ENCODE measurements around the gene ANKRD27. TPM values are rescaled to one million over a fixed set of nuclear protein-coding genes. Genes with fewer than 3 reads are reported as not detected.

Gene ANKRD27
- total RNA-seq, 4 donors from 2014 or later, result 22.7 to 38.5 (median 30.1) TPM

DNA sequence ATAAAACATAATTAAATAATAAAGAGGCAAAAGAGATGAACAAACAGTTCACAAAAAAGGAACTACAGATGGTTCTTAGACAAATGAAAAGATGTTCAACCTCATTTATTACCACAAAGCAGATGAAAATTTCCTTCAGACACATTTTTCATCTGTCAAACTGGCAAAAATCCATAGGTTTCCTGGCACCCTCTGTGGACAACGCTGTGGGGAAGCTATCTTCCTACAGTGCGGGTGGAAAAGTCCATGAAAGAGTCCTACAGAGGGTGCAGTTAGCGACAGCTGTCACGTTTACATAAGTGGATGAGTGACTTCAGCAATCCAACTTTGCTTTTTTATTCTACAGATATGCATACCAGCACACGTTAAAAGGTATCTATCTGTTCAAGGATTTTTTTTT is 124.3 kb downstream of the ANKRD27 start:
- DNase-seq (ENCODE audit: low spot score), result no peak

More for the DNA sequence above, 124.3 kb downstream of the ANKRD27 start:
- ATAC-seq (ENCODE audit: low FRiP score), result no peak
- TF ChIP-seq, protein P1, sequence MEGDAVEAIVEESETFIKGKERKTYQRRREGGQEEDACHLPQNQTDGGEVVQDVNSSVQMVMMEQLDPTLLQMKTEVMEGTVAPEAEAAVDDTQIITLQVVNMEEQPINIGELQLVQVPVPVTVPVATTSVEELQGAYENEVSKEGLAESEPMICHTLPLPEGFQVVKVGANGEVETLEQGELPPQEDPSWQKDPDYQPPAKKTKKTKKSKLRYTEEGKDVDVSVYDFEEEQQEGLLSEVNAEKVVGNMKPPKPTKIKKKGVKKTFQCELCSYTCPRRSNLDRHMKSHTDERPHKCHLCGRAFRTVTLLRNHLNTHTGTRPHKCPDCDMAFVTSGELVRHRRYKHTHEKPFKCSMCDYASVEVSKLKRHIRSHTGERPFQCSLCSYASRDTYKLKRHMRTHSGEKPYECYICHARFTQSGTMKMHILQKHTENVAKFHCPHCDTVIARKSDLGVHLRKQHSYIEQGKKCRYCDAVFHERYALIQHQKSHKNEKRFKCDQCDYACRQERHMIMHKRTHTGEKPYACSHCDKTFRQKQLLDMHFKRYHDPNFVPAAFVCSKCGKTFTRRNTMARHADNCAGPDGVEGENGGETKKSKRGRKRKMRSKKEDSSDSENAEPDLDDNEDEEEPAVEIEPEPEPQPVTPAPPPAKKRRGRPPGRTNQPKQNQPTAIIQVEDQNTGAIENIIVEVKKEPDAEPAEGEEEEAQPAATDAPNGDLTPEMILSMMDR (IDR thresholded peaks at IDR 0.05), result no peak

Small RNAs within 50 kb of the gene (small RNA-seq; reads per million reads assigned to genes)
- not detected for gene RN7SL789P
- not detected for gene SNORA68B

Other genes starting within 250 kb of the ANKRD27 start
- 100 to 1,000 TPM in 1 of 4 donors, 10 to 100 TPM in 3; 75.2 to 118 (median 97.3) TPM for gene PDCD5, start 94.0 kb downstream of the ANKRD27 start, total RNA-seq
- under 1 TPM; 0.19 to 0.79 (median 0.28) TPM for gene RGS9BP, start 668 bp upstream of the ANKRD27 start, total RNA-seq
- 10 to 100 TPM in 2 of 4 donors, 1 to 10 TPM in 2; 6.1 to 15.9 (median 9.7) TPM for gene NUDT19, start 16.6 kb upstream of the ANKRD27 start, total RNA-seq
- gene TDRD12, start 44.6 kb upstream of the ANKRD27 start, total RNA-seq, result 1 to 10 TPM in 1 of 4 donors, under 1 TPM in 1, not detected in 2; 0.50 to 1.3 TPM
- 1 to 10 TPM in 1 of 4 donors, under 1 TPM in 1, not detected in 2; 0.36 to 1.4 TPM for gene SLC7A9, start 194.6 kb upstream of the ANKRD27 start, total RNA-seq